ENCODE results near the gene CDH19. TPM values are rescaled to one million over a fixed set of nuclear protein-coding genes. Genes with fewer than 3 reads are reported as not detected.
"Not testable (repeated sequence)": the region's sequence is repeated elsewhere in the genome, so short reads cannot be mapped to it uniquely, and the experiment has no call there.

The CDH19 gene
- polyA plus RNA-seq, 3 donors, result 0.33 to 0.54 (median 0.39) TPM

DNA sequence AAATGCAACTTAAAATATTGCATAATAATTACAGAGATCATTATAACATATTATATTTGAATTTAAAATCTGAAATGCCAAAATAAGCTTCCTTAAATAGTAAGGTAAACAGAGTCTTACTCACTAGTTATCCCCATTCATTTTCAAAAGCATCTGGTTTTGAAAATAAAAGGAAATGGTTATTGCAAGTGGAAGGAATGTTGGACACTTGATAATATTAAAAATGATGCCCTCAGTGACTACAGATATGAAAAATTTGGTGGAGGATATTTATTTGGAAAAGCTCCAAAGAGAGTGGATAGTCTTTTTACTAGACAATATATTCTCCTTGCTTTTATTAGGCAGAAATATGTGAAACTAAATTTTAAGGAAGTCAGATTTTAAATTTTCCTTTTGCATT is 39.7 kb downstream of the CDH19 start:
- no peak for DNase-seq

- no peak for DNase-seq
Observed at GRCh38 chr18:66562279-66562678, 41.6 kb downstream of the CDH19 start.

DNA sequence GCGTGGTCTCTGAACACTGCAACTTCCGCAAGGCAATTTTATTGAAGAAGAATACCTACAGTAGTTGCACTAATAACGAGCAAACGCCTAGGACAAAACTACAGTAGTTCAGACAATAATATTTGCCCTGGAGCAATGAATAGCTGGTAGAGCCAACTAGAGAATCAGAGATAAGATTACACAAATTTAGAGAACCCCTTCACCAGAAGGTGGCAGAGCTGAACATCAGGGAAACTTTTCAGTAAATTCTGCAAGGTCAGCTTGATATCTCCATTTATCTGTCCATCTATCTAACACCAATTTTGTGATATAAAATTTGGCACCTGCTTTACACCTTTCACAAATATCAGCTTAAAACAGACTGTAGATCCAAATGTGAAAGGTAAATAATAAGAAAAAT is 43.8 kb downstream of the CDH19 start:
- DNase-seq, result no peak

GRCh38 chr18:66558773-66559172 is 45.1 kb downstream of the CDH19 start:
- no peak for DNase-seq

- DNase-seq, result no peak
Observed at GRCh38 chr18:66557091-66557490, 46.8 kb downstream of the CDH19 start.

GRCh38 chr18:66555585-66555984 is 48.3 kb downstream of the CDH19 start:
- DNase-seq, result no peak

DNA sequence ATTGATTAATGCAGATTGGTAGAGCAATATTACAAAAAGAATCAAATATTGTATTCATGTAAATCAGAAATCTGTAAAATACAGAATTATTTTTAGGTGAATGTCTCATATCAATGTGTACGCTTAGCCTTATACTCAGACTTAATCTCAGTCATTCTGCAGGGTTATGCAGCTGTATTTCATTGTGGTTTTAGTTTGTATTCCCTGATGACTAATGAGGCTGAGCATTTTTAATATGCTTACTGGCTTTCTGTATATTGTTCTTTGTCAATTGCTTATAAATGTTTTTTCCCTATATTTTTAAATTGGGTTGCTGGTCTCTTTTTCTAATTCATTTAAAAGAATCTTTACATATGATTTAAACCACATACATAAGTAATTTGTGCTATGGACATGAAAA is 50.1 kb downstream of the CDH19 start:
- DNase-seq, result no peak

DNA sequence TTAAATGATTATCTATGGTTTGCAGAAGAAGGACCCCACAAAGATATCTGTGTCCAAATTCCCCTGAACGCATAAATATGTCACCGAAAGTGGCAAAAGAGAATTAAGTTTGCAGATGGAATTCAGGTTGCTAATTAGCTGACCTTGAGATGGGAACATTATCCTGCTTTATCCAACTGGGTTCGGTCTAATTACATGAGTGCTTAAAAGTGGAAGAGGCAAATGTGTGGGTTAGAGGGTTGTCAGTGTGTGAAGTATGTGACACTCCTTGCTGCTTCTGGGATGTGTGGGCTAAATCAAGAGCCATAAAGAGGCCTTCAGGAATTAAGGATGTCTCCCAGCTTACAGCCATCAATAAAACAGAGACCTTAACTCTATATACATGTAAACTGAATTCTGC is 53.5 kb downstream of the CDH19 start:
- peak; percentile 35 for DNase-seq

DNA sequence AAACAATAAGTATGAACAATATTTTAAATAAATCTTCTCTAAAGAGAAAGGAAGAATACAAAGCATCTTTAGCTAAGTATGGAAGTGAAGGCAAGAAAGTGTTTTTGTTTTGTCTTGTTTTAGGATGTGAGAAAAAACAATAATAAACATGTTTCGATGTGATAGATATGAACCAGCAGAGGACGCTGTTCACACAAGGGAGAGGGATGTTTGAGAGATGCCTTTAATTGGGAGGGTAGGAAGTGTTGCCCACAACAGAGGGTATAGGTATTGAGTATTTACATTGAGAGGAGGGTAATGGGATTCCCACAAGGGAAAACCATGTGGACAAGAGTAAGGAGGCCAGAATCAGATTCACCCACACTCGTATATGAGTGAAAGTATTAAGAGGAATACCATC is 55.1 kb downstream of the CDH19 start:
- DNase-seq, result no peak

- no peak for DNase-seq
Observed at GRCh38 chr18:66534110-66534509, 69.8 kb downstream of the CDH19 start.

DNA sequence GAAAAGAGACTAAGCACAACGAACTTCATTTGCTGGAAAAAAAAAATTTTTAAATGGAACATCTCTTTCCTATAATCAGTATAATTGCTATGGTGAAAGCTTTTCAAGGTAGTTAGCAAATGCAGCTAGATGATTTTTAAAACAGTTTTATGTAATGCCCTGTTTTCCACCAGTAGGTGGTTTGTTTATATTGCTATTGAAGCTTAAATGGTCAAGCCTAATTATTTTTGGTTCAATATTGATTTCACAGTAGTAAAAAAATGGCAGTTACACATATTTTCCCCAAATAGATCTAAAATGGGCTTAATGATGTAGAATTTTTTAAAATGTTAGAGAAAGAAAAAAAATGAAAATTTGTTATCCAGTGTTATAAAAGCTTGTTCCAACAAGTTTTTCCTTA is 70.2 kb downstream of the CDH19 start:
- DNase-seq, result no peak

DNA sequence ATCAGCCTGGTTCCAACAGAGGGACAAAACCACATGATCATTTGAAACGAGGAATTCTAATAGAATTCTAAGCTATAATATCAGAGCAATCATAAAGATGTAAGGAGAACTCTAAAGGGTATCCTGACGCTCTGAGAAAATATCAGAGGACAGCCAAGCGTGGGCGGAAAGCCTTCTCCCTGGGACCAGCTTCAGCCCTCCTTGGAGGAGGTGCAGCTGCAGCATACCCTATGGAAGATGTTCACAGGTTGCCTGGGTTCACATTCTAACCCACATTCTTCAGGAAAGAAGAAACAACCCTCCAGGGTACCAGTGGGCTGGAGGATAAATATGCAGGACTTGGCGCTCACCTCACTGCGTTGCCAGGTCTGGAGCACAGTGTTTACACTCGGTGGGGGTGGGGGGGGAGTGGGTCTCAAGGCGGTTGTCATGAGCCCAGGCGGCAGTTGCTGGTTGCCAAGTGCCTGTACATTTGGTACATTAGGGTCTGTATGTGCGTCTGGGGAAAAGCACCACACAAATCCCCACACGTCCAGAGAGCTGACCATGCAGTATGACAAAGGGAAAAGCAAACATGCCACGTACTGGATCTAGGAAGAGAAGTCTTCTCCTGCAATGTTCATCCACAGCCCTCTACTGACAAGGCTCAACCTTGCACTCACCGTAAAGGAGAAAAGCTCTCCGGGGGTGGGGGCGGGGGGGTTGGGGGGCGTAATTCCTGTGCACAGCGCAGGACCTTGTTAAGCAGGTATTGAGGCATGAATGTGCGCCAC is 80.5 kb downstream of the CDH19 start:
- no peak for DNase-seq

DNA sequence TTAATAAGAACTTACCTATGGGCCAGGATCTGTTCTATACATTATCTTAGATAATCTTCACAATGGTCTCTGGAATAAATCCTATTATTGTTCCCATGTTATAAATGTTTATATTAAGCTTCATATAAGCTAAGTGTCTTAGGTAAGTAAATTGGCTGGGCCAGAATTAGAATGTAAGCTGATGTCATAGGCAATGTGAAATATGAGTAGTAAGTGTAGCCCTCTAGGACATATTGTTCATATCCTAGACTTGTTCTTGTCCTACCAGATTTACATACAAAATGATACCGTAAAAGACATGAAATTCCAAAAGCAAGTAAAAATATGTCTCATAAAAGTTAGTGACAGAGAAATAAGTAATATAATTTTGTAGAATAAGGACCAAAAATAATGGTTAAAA is 89.9 kb downstream of the CDH19 start:
- DNase-seq, result no peak

DNA sequence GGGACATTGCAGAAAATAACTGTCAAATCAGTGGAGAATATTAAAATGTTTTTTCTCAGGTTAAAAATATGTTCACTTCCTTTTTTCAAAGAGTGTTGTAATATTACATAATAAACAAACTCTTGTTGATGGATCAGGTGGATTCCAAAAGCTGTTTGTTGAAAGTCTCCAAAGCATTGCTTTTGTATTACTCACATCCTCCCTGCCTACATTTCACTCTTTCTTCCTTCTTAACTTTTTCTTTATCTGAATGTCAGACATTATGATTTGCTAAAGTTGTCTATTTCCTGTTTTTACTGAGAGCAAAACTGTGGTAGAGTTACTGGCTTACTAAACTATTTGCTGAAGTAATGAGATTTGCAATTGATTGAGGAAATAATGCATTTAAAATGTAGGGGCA is 92.1 kb downstream of the CDH19 start:
- no peak for DNase-seq

DNA sequence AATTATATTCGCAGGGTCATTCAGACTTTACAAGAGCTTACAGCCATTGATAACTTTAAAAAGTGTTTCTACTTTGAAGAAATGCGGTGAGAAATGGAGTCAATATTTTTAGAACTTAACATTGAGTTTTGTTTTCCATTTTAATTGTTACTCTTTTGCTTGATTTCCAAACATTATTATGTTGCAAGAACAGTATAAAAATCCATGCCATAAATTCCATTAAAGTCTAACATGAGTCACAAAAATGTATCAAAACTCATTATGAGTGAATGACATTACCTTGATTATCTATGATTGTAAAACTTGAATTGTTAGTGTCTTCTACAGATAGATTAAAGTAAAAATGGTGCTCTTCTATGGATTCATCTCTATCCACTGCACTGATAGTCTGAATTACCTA is 92.6 kb downstream of the CDH19 start:
- no peak for DNase-seq

DNA sequence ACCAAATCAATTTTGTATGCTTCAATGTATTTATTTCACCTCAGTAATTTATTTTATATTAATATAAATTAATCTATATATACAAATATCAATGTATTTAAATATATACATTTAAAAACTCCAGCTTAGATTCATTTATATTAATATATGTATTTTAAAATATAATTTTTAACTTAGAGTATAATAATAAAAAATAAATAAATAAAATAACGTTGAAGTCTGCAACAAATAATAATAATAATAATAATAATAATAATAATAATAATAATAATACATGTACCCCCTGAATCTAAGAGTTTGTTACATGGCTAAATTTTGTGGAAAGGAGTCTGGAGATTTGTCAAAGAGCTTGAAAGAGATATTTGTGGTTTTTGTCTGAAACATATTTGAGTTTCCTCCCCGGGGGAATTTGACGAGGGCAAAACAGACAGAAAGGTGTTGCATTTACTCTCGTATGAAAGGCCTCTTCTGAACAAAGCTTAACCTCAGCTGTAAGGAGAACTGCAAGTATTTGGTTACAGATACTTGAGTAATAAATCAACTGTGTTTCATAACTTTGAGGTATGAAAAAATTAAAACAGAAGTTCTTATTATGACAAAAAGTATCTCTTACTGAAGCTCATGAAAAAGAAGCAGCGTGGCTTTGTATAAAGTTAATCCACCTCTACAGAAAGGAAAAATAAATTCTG is 93.4 kb downstream of the CDH19 start:
- no peak for DNase-seq

DNA sequence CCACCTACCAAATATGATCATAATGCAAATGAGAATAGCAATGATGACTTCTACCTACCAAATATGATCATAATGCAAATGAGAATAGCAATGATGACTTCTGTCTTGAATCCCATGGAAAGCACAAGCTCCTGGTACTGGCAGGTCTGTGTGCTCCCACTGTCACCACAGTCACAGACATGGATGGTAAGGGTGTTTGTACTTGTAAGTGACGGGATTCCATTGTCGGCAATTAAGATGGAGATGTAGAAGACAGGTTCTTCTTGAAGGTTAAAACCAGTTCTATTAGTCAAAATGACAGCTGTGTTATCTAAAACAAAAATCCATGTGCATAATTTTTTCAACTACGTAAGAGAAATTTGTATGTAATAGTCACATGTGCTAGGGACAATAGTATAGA is 95.0 kb downstream of the CDH19 start:
- no peak for DNase-seq

GRCh38 chr18:66506178-66506577 is 97.7 kb downstream of the CDH19 start:
- DNase-seq, result no peak

DNA sequence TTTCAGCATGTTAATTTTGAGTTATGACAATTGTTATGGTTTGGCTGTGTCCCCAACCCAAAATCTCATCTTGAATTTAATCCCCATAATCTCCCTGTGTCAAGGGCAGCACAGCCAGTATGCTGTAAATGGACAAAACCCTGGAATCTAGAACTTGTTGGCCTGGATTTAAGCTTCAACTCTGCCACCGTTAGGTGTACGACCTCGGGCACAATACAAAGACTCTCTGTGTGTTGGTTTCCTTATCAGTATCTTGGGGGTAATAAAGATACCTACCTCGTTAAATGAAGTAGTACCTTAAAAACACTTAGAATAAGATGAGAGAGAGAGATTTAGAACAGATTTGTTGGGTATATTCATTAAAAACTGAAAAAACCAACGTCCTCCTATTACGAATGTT is 106.5 kb downstream of the CDH19 start:
- no peak for DNase-seq

- DNase-seq, result peak; percentile 79
Observed at GRCh38 chr18:66495844-66496243, 108.0 kb downstream of the CDH19 start.

DNA sequence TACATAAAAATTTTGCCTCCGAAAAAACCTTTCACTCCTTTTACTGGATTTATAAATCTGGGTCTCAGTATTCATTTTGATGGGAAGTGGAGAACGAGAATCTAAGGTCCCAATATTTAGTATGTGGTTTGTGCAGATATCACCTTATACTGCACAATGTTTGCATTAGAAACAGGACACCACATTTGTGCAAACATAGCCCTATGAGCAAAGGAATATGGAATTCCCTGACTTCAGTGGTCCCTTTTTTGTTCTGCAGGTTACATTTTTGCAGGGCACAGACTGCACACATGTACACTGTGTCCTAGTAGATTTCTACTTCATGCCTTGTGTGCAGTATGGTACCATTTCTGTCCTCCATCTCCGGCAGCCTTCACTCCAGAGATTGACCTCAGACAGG is 130.0 kb downstream of the CDH19 start:
- DNase-seq, result no peak

- not testable (repeated sequence) for DNase-seq
Observed at GRCh38 chr18:66466184-66466583, 137.7 kb downstream of the CDH19 start.

DNA sequence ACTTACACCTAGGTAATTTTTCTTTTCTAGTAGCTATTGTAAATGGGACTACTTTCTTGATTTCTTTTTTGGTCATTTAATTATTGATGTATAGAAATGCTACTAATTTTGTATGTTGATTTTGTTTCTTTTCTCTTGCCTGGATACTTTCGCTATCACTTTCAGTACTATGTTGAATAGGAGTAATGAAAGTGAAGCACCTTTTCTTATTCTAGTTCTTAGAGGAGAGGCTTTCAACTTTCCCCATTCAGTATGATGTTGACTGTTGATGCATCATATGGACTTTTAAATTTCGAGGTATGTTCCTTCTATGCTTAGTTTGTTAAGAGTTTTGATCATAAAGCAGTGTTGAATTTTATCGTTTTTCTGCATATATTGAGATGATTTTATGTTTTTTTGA is 142.5 kb downstream of the CDH19 start:
- no peak for DNase-seq

DNA sequence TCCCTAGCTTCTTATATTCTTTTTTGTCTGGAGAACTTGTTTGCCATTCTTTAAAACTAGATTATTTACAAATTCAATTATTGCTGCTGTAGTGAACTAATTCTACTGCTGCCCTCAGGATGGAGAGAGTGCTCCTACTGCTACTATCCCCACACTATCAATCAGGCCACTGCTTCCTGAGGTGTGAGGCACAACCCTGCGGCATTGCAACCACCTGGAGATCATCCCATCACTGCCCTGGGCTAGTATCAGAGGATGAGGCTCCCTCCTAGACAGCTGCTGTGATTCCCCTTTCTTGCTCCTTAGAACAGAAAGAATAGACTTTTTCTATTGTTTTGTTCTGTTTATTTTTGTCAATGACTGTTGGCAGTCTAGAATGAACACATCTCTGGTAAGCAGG is 146.6 kb downstream of the CDH19 start:
- DNase-seq, result no peak
